ENCODE measurements around the gene ADGRB3.
A peak's percentile ranks its signal among the peaks of the same experiment; 100 is the strongest.
"Not testable (repeated sequence)": the region's sequence is repeated elsewhere in the genome, so short reads cannot be mapped to it uniquely, and the experiment has no call there.

Gene ADGRB3

DNA sequence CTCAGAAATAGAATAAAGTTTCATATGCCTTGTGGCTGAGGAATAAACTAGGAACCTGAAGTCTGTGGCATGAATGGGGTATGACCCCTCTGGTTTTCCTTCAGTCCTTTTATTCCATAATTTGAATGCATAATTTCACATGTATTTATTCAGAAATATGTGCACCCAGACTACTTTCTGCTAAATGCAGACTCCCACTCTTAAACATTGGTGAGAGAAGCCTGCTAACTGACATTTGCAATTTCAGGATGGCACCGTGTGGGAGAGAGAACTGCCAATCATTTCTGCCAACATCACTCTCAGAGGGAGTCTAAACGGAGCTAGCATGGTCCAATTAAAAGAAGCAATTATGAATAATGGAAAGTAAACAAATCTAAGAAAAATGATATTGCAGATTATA is 141.3 kb downstream of the ADGRB3 start:
- Mint-ChIP-seq H3K9me3 (no peaks in the 10 kb centered on the region), H3K36me3 (ENCODE audit: low read depth) (no peaks in the 10 kb centered on the region), H3K4me1 (no peaks in the 10 kb centered on the region), H3K27me3 (ENCODE audit: low read depth, poor library complexity) (peaks cover 4% of the 10 kb centered on the region), H3K27ac (no peak overlapping the region), H3K4me3 (no peak overlapping the region)
- no peak for DNase-seq
- TF ChIP-seq, protein P1, sequence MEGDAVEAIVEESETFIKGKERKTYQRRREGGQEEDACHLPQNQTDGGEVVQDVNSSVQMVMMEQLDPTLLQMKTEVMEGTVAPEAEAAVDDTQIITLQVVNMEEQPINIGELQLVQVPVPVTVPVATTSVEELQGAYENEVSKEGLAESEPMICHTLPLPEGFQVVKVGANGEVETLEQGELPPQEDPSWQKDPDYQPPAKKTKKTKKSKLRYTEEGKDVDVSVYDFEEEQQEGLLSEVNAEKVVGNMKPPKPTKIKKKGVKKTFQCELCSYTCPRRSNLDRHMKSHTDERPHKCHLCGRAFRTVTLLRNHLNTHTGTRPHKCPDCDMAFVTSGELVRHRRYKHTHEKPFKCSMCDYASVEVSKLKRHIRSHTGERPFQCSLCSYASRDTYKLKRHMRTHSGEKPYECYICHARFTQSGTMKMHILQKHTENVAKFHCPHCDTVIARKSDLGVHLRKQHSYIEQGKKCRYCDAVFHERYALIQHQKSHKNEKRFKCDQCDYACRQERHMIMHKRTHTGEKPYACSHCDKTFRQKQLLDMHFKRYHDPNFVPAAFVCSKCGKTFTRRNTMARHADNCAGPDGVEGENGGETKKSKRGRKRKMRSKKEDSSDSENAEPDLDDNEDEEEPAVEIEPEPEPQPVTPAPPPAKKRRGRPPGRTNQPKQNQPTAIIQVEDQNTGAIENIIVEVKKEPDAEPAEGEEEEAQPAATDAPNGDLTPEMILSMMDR (IDR thresholded peaks at IDR 0.05), result no peak

DNA sequence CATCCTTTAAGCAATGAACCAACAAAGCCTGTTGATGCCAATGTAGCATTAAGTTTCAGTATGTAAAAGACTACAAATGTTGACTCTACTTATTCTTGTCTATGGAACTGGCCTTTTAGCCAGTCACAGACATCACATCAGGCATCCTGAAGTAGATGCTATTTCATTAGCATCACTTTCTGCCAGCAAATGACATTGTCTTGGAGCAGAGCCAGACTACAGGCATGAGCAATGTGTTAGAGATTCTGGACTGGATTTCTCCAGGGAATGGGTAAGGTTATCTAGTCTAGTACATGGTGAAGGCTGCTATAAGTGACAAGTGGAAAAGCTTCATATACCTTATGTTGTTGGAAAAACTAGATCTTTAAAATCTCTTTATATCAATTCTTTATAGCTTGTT is 142.9 kb downstream of the ADGRB3 start:
- Mint-ChIP-seq H3K4me3 (no peak overlapping the region), H3K9me3 (no peaks in the 10 kb centered on the region), H3K27ac (no peak overlapping the region), H3K4me1 (no peaks in the 10 kb centered on the region), H3K27me3 (ENCODE audit: low read depth, poor library complexity) (peaks cover 4% of the 10 kb centered on the region), H3K36me3 (ENCODE audit: low read depth) (no peaks in the 10 kb centered on the region)
- TF ChIP-seq, protein P1 (IDR thresholded peaks at IDR 0.05), result no peak
- no peak for DNase-seq

DNA sequence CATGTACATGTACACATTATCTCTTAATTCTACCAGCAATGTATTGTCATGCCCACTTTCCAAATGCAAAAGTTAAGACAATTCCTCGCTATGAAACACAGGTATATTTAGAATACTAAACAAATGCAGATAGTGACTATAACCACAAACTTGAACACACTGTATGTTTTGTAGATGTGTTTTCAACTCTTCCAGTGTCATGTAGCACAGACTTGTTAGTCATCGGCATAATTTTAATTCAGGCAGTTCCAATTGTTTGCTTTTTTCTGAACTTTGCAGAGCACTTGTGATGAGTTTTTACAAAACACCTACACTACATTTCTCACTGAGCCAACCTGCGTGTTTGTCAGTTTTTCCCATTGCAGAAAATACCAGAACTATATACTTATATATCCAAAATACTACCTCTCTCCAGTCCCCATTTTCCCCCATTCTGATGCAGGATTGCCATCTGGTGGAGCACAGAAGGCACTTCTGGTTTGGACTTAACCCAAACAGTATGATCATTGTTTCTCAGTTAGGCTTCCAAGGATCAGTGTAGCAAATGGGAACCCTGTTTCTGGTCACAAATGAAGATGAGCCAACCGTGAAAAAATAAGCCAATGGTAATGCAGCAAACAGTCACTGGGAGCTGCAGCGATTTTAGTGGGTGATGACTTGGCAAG is 143.4 kb downstream of the ADGRB3 start:
- DNase-seq, result peak; percentile 30
- Mint-ChIP-seq H3K4me3 (no peak overlapping the region), H3K9me3 (no peaks in the 10 kb centered on the region), H3K36me3 (ENCODE audit: low read depth) (no peaks in the 10 kb centered on the region), H3K4me1 (no peaks in the 10 kb centered on the region), H3K27ac (no peak overlapping the region), H3K27me3 (ENCODE audit: low read depth, poor library complexity) (peaks cover 4% of the 10 kb centered on the region)
- TF ChIP-seq, protein P1 (IDR thresholded peaks at IDR 0.05), result peak; percentile 60

DNA sequence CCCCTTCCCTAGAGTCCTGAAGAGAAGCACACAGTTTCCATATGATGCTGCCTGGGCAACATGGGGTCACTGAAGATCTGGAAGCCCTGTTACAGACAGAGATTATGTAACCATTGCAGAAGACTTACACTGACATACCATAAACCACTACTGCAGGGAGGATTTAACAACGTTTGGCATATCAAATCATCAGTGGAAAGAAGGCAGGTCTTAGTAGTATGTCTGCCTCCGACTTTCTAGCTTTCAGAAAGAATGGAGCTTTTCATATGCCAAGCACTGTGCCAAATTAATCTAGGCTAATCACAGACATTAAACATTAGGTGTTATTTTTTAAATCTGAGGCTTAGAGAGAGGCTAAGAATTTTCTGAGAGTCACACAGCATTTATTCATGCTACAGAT is 144.3 kb downstream of the ADGRB3 start:
- no peak overlapping the region for H3K27ac Mint-ChIP-seq

GRCh38 chr6:68790128-68790527 is 155.0 kb downstream of the ADGRB3 start:
- H3K36me3 Mint-ChIP-seq (ENCODE audit: low read depth); DNase-seq; H3K4me1 Mint-ChIP-seq; H3K4me3 Mint-ChIP-seq; H3K27me3 Mint-ChIP-seq (ENCODE audit: low read depth, poor library complexity); H3K27ac Mint-ChIP-seq: not testable (repeated sequence)
- peaks cover 25% of the 10 kb centered on the region for H3K9me3 Mint-ChIP-seq

More for the DNA sequence above, 144.3 kb downstream of the ADGRB3 start:
- Mint-ChIP-seq H3K36me3 (ENCODE audit: low read depth) (no peaks in the 10 kb centered on the region), H3K27me3 (ENCODE audit: low read depth, poor library complexity) (peaks cover 4% of the 10 kb centered on the region), H3K4me3 (no peak overlapping the region), H3K4me1 (no peaks in the 10 kb centered on the region), H3K9me3 (no peaks in the 10 kb centered on the region)
- TF ChIP-seq, protein P1 (IDR thresholded peaks at IDR 0.05), result no peak
- DNase-seq, result no peak

DNA sequence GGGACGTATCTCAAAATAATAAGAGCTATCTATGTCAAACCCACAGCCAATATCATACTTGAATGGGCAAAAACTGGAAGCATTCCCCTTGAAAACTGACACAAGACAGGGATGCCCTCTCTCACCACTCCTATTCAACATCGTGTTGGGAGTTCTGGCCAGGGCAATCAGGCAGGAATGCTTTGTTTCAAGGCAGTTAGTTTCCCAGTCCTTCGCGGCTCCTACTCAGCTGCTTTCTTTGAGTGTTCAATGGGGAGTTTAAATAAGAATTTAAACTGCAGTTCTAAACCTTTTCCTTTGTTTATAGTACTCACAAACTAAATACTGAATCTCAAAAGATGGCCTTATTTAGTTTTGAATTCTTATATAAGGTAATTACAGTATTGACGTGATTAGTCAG is 179.9 kb downstream of the ADGRB3 start:
- DNase-seq; H3K4me1 Mint-ChIP-seq; H3K27ac Mint-ChIP-seq; H3K36me3 Mint-ChIP-seq (ENCODE audit: low read depth); H3K9me3 Mint-ChIP-seq; H3K27me3 Mint-ChIP-seq (ENCODE audit: low read depth, poor library complexity); H3K4me3 Mint-ChIP-seq: not testable (repeated sequence)

- Mint-ChIP-seq H3K4me1 (no peaks in the 10 kb centered on the region), H3K27me3 (ENCODE audit: low read depth, poor library complexity) (peaks cover 4% of the 10 kb centered on the region), H3K36me3 (ENCODE audit: low read depth) (no peaks in the 10 kb centered on the region), H3K9me3 (no peaks in the 10 kb centered on the region), H3K27ac (no peak overlapping the region), H3K4me3 (no peak overlapping the region)
- TF ChIP-seq, protein P1 (IDR thresholded peaks at IDR 0.05), result no peak
- DNase-seq, result no peak
These were observed 191.4 kb downstream of the ADGRB3 start for GRCh38 chr6:68826501-68826900.
